Measurements from ENCODE around the gene BCL3. TPM values are rescaled to one million over a fixed set of nuclear protein-coding genes. Genes with fewer than 3 reads are reported as not detected.

BCL3 gene
- total RNA-seq, 1 experiment from 2014 or later = 2.2 TPM

- Histone ChIP-seq H3K79me1 (ENCODE audit: insufficient read depth, low read depth, low read length, poor library complexity, severe bottlenecking) (no peaks in the 10 kb centered on the region), H2AFZ (ENCODE audit: low read length) (no peak overlapping the region), H3K27ac (ENCODE audit: insufficient read length, low read depth, low read length) (no peak overlapping the region), H2BK5ac (ENCODE audit: insufficient read length, low read length) (no peak overlapping the region), H4K91ac (ENCODE audit: insufficient read length, low read depth, low read length) (no peak overlapping the region), H2BK120ac (ENCODE audit: low read depth, low read length, poor library complexity, severe bottlenecking) (no peak overlapping the region), H3K79me2 (ENCODE audit: insufficient read depth, low read length) (no peaks in the 10 kb centered on the region), H4K5ac (ENCODE audit: insufficient read length, low read depth, low read length) (no peak overlapping the region), H3K18ac (ENCODE audit: insufficient read length, low read depth, low read length) (no peak overlapping the region), H3T11ph (ENCODE audit: low read length) (no peak overlapping the region), H3K56ac (ENCODE audit: insufficient read length, low read depth, low read length) (no peak overlapping the region), H3K23me2 (ENCODE audit: insufficient read length, low read depth, low read length, poor library complexity, severe bottlenecking) (peaks cover 11% of the 10 kb centered on the region), H2BK20ac (ENCODE audit: low read depth, low read length, poor library complexity, severe bottlenecking) (no peak overlapping the region), H3K4me2 (ENCODE audit: insufficient read depth, insufficient read length, low read length) (no peak overlapping the region), H3K14ac (ENCODE audit: insufficient read depth, low read length) (no peak overlapping the region), H3K23ac (ENCODE audit: insufficient read length, low read depth, low read length) (no peak overlapping the region), H3K9ac (ENCODE audit: extremely low read depth, insufficient read length, low read length) (no peak overlapping the region), H4K8ac (replicated peaks; ENCODE audit: insufficient read length, low read depth, low read length) (no peak overlapping the region), H2BK12ac (ENCODE audit: insufficient read length, low read depth, low read length) (no peak overlapping the region), H3K4ac (ENCODE audit: low read depth, low read length) (no peak overlapping the region), H2AK5ac (ENCODE audit: insufficient read length, low read length) (no peak overlapping the region), H3K9me3 (ENCODE audit: control insufficient read depth, low read depth, low read length) (no peaks in the 10 kb centered on the region), H3K4me1 (ENCODE audit: insufficient read depth, low read length) (peaks cover 2% of the 10 kb centered on the region; the same call in 1 of the 2 replicates), H3K27me3 (ENCODE audit: insufficient read depth, low read length) (peaks cover 11% of the 10 kb centered on the region), H4K20me1 (ENCODE audit: control insufficient read depth, insufficient read depth, insufficient read length) (no peaks in the 10 kb centered on the region), H2BK15ac (ENCODE audit: low read depth, low read length) (no peak overlapping the region)
- H3K36me3 Mint-ChIP-seq (ENCODE audit: insufficient read depth in 1 of 3, low read depth in 3 of 3) = peaks cover 0 to 22% (median 18%) of the 10 kb centered on the region in 3 experiments; a peak in 5 of 7 replicates
- peaks cover 51% of the 10 kb centered on the region for H3K27me3 Mint-ChIP-seq (ENCODE audit: low read depth)
- H3K27ac Mint-ChIP-seq = peak overlapping the region in 1 of 3 experiments; percentile 51; a peak in 1 of 7 replicates
- no peak for DNase-seq
- no peak overlapping the region for H3K4me3 Mint-ChIP-seq
- no peak for TF ChIP-seq CTCF (conservative IDR thresholded peaks at IDR 0.05)
- no CpG with 5 or more reads among the region's 7 CpGs for WGBS (ENCODE audit: extremely low coverage, insufficient read length, low lambda C conversion rate)
- peaks cover 38 to 43% of the 10 kb centered on the region in 2 experiments for H3K4me1 Mint-ChIP-seq
- no peaks in the 10 kb centered on the region for H3K9me3 Mint-ChIP-seq
Observed at GRCh38 chr19:44806291-44806690, 57.8 kb downstream of the BCL3 start.

Measured in H9 (cell line).